Astrocyte (in vitro differentiated cells and primary cell): ENCODE measurements around the gene IL17B. TPM values are rescaled to one million over a fixed set of nuclear protein-coding genes. Genes with fewer than 3 reads are reported as not detected.

ENCODE experiments used
- DNase-seq: peaks from one replicate; pipeline ENCODE4 v3.0.0-alpha.2; 2010; ENCODE audit warnings: low read depth
- FAIRE-seq: peaks from 2 replicates; lab custom pipeline; 2011; peaks lifted over from hg19 to GRCh38; lab: Jason Lieb, UNC
- H2AFZ ChIP-seq: 2 replicates; pipeline ENCODE4 v1.6.0; 2012; ENCODE audit warnings: low read depth, low read length, inconsistent platforms
- H3K27ac ChIP-seq: 2 replicates; pipeline ENCODE4 v1.5.1; 2011; ENCODE audit warnings: low read depth, low read length, inconsistent platforms
- H3K27me3 ChIP-seq: 2 replicates; pipeline ENCODE4 v1.6.0; 2011; ENCODE audit warnings: low read length, inconsistent platforms; ENCODE audit not compliant: insufficient read depth
- H3K36me3 ChIP-seq: 2 replicates; pipeline ENCODE4 v1.5.1; 2011; ENCODE audit warnings: low read length, inconsistent platforms; ENCODE audit not compliant: insufficient read depth
- H3K4me1 ChIP-seq: 2 replicates; pipeline ENCODE4 v1.5.1; 2011; ENCODE audit warnings: low read length, inconsistent platforms; ENCODE audit not compliant: insufficient read depth
- H3K4me2 ChIP-seq: 2 replicates; pipeline ENCODE4 v1.6.0; 2012; ENCODE audit warnings: low read length, inconsistent platforms
- H3K4me3 ChIP-seq: 2 replicates; pipeline ENCODE4 v1.5.1; 2011; ENCODE audit warnings: low read depth, mild to moderate bottlenecking, low read length, inconsistent platforms; ENCODE audit not compliant: insufficient read depth
- H3K79me2 ChIP-seq: 2 replicates; pipeline ENCODE4 v1.6.0; 2012; ENCODE audit warnings: mild to moderate bottlenecking, low read length, inconsistent platforms; ENCODE audit not compliant: insufficient read depth
- H3K9ac ChIP-seq: 2 replicates; pipeline ENCODE4 v1.6.0; 2012; ENCODE audit warnings: mild to moderate bottlenecking, low read length, inconsistent platforms
- H3K9me3 ChIP-seq: 2 replicates; pipeline ENCODE4 v1.5.1; 2012; ENCODE audit warnings: low read depth, mild to moderate bottlenecking, low read length, inconsistent platforms; ENCODE audit not compliant: insufficient read depth
- H4K20me1 ChIP-seq: 2 replicates; pipeline ENCODE4 v1.6.0; 2012; ENCODE audit warnings: low read length, inconsistent platforms; ENCODE audit not compliant: insufficient read depth
- H3K27ac Mint-ChIP-seq: one replicate; pipeline ENCODE4 v1.8.0; 2021; ENCODE audit warnings: mild to moderate bottlenecking, mixed read lengths; ENCODE audit not compliant: unreplicated experiment
- H3K27me3 Mint-ChIP-seq: one replicate; pipeline ENCODE4 v1.8.0; 2021; ENCODE audit warnings: low read depth, mixed read lengths; ENCODE audit not compliant: unreplicated experiment
- H3K36me3 Mint-ChIP-seq: one replicate; pipeline ENCODE4 v1.8.0; 2021; ENCODE audit warnings: low read depth, mixed read lengths; ENCODE audit not compliant: unreplicated experiment
- H3K4me1 Mint-ChIP-seq: one replicate; pipeline ENCODE4 v1.8.0; 2021; ENCODE audit warnings: low read depth, mixed read lengths; ENCODE audit not compliant: unreplicated experiment
- H3K4me3 Mint-ChIP-seq: one replicate; pipeline ENCODE4 v1.8.0; 2021; ENCODE audit warnings: mild to moderate bottlenecking, moderate library complexity, mixed read lengths; ENCODE audit not compliant: unreplicated experiment
- H3K9me3 Mint-ChIP-seq: one replicate; pipeline ENCODE4 v1.8.0; 2021; ENCODE audit warnings: mild to moderate bottlenecking, mixed read lengths; ENCODE audit not compliant: unreplicated experiment
- CTCF ChIP-seq: IDR thresholded peaks from 2 replicates; pipeline ENCODE4 v1.5.1; 2011; ENCODE audit warnings: low read depth, mild to moderate bottlenecking, inconsistent platforms, low read length, moderate library complexity; ENCODE audit not compliant: insufficient read depth
- EZH2 ChIP-seq: IDR thresholded peaks from 2 replicates; pipeline ENCODE4 v1.6.1; 2012; ENCODE audit warnings: mild to moderate bottlenecking, low read length, inconsistent platforms; ENCODE audit not compliant: insufficient read depth
- total RNA-seq: library from RNA; stranded (reverse); gene quantifications from 2 replicates; pipeline ENCODE4 v1.2.1, GENCODE V29; 2021

IL17B gene
- total RNA-seq, 1 donor from 2014 or later, result 0.54 TPM

- H3K9ac ChIP-seq, result no peak overlapping the region
These were observed 29.7 kb downstream of the IL17B start for GRCh38 chr5:149349382-149349781.

GRCh38 chr5:149348518-149348917 is 30.6 kb downstream of the IL17B start:
- Histone ChIP-seq H3K36me3 (peaks cover 56% of the 10 kb centered on the region), H3K4me3 (no peak overlapping the region), H3K4me1 (peaks cover 6% of the 10 kb centered on the region), H3K9me3 (no peaks in the 10 kb centered on the region), H3K9ac (no peak overlapping the region), H3K79me2 (peaks cover 30% of the 10 kb centered on the region), H4K20me1 (peaks cover 15% of the 10 kb centered on the region), H3K4me2 (no peak overlapping the region), H3K27ac (no peak overlapping the region), H2AFZ (no peak overlapping the region), H3K27me3 (no peaks in the 10 kb centered on the region)
- Mint-ChIP-seq H3K4me1 (peaks cover 21% of the 10 kb centered on the region), H3K27me3 (no peaks in the 10 kb centered on the region), H3K4me3 (peak overlapping the region; percentile 62), H3K36me3 (peaks cover 28% of the 10 kb centered on the region), H3K27ac (peak overlapping the region; percentile 55), H3K9me3 (no peaks in the 10 kb centered on the region)
- TF ChIP-seq CTCF (no peak), EZH2 (no peak)
- no peak for DNase-seq
- no peak for FAIRE-seq

More at GRCh38 chr5:149349382-149349781, 29.7 kb downstream of the IL17B start:
- H3K27me3 ChIP-seq, result no peaks in the 10 kb centered on the region
- no peaks in the 10 kb centered on the region for H3K9me3 ChIP-seq
- Mint-ChIP-seq H3K36me3 (peaks cover 28% of the 10 kb centered on the region), H3K4me3 (no peak overlapping the region), H3K27me3 (no peaks in the 10 kb centered on the region), H3K9me3 (no peaks in the 10 kb centered on the region), H3K4me1 (peaks cover 21% of the 10 kb centered on the region), H3K27ac (no peak overlapping the region)
- H2AFZ ChIP-seq, result no peak overlapping the region
- peaks cover 17% of the 10 kb centered on the region for H4K20me1 ChIP-seq
- DNase-seq (no peak), FAIRE-seq (no peak)
- peaks cover 6% of the 10 kb centered on the region for H3K4me1 ChIP-seq
- H3K4me2 ChIP-seq, result no peak overlapping the region
- H3K79me2 ChIP-seq, result peaks cover 30% of the 10 kb centered on the region
- no peak overlapping the region for H3K27ac ChIP-seq
- TF ChIP-seq EZH2 (no peak), CTCF (no peak)
- H3K36me3 ChIP-seq, result peaks cover 58% of the 10 kb centered on the region
- no peak overlapping the region for H3K4me3 ChIP-seq

DNA sequence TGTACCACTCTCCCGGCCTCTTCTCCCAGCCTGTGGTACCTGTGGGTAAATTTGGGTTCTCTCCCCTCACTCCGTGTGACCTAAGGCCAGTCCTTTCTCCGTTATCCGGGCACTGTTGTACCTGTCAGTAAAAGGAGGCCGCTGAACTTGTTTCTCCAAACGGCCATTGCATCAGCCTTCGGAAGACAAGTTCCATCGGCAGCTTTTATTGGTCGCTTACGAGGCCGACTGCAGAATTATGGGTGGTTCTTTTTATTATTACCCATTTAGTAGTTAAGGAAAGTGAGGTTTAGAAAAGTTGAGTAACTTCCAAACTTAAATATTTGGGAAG is 33.2 kb downstream of the IL17B start:
- peak overlapping the region; percentile 98 for H3K4me3 Mint-ChIP-seq
- H3K27me3 ChIP-seq, result no peaks in the 10 kb centered on the region
- H3K79me2 ChIP-seq, result peaks cover 28% of the 10 kb centered on the region
- no peaks in the 10 kb centered on the region for H3K27me3 Mint-ChIP-seq
- H3K9ac ChIP-seq, result peak overlapping the region; percentile 88
- H3K27ac Mint-ChIP-seq, result peak overlapping the region; percentile 98
- peak overlapping the region; percentile 94 for H2AFZ ChIP-seq
- H3K4me3 ChIP-seq, result peak overlapping the region; percentile 99
- peak overlapping the region; percentile 99 for H3K4me2 ChIP-seq
- DNase-seq, result peak; percentile 30
- H3K4me1 Mint-ChIP-seq, result peaks cover 19% of the 10 kb centered on the region
- no peak for FAIRE-seq
- H3K9me3 ChIP-seq, result no peaks in the 10 kb centered on the region
- H3K27ac ChIP-seq, result peak overlapping the region; percentile 59
- TF ChIP-seq EZH2, result no peak
- TF ChIP-seq CTCF, result no peak
- H4K20me1 ChIP-seq, result peaks cover 13% of the 10 kb centered on the region
- H3K36me3 ChIP-seq, result peaks cover 32% of the 10 kb centered on the region
- peaks cover 19% of the 10 kb centered on the region for H3K36me3 Mint-ChIP-seq
- H3K4me1 ChIP-seq, result peaks cover 6% of the 10 kb centered on the region
- H3K9me3 Mint-ChIP-seq, result no peaks in the 10 kb centered on the region
